Activated B cell treated with CpG ODN at 0.5 μM for 24 hours (primary cell): ENCODE measurements around the gene RHBDL3. TPM values are rescaled to one million over a fixed set of nuclear protein-coding genes. Genes with fewer than 3 reads are reported as not detected.

Experiments
- ATAC-seq: fragments of 200-7000 bp; cut with Tn5 transposase; one replicate; pipeline ENCODE4 v1.10.0; 2021; ENCODE audit warnings: low read depth, mild to moderate bottlenecking, moderate library complexity
- CTCF ChIA-PET: fragments of 350-600 bp; sonication (Branson Sonifier 250); formaldehyde crosslinking; loops from one replicate; lab custom pipeline; 2021; ENCODE audit warnings: antibody characterized with exemption; lab: Charles Lee
- POLR2A ChIA-PET: fragments of 350-600 bp; sonication (Branson Sonifier 250); formaldehyde crosslinking; loops from one replicate; lab custom pipeline; 2021; ENCODE audit warnings: antibody characterized with exemption; lab: Charles Lee
- DNase-seq: peaks from one replicate; pipeline ENCODE4 v3.0.0; 2022
- H3K27ac Mint-ChIP-seq: one replicate; pipeline ENCODE4 v1.8.0; 2020; ENCODE audit warnings: mixed read lengths
- H3K27me3 Mint-ChIP-seq: one replicate; pipeline ENCODE4 v1.8.0; 2021; ENCODE audit warnings: mixed read lengths
- H3K36me3 Mint-ChIP-seq: one replicate; pipeline ENCODE4 v1.8.0; 2021; ENCODE audit warnings: low read depth, mixed read lengths
- H3K4me1 Mint-ChIP-seq: one replicate; pipeline ENCODE4 v1.8.0; 2021; ENCODE audit warnings: mixed read lengths
- H3K4me3 Mint-ChIP-seq: one replicate; pipeline ENCODE4 v1.8.0; 2020; ENCODE audit warnings: mild to moderate bottlenecking, mixed read lengths
- H3K9me3 Mint-ChIP-seq: one replicate; pipeline ENCODE4 v1.8.0; 2020; ENCODE audit warnings: mixed read lengths
- intact Hi-C: fragments of 100-400 bp; cut with micrococcal nuclease; formaldehyde crosslinking; loops from one replicate; pipeline ENCODE4 v1.15.1; 2024
- total RNA-seq: library from RNA; stranded (reverse); gene quantifications from 2 replicates; pipeline ENCODE4 v1.2.3, GENCODE V29; 2022
- TF ChIP-seq, protein P1 (sequence below): fragments of 200-600 bp; IDR thresholded peaks from one replicate; pipeline ENCODE4 v1.8.0; 2022; ENCODE audit warnings: antibody characterized with exemption, mild to moderate bottlenecking

RHBDL3 gene
- total RNA-seq, 1 donor from 2014 or later: 0.20 TPM

DNA sequence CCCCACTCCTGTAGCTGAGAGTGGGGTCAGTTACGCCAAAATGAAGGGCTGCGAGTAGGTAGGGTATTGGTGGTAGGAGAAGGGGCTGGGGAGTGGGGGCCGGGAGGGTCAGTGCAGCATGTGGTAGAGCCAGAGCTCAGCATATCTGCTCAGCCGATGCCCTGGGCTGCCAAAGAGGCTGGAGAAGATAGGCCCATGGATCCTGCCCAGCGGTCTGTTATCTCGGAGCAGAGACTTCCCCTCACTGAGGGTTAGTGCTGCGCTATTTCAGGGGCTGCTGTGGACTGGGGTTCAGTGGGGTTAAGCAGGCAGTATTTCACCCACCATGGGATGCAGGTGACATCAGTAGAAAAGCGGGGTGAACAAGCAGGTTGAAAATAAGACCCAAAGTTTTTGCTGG lies 19.7 kb downstream of the RHBDL3 start:
- Mint-ChIP-seq H3K4me1 (peaks cover 9% of the 10 kb centered on the region), H3K9me3 (no peaks in the 10 kb centered on the region), H3K4me3 (no peak overlapping the region), H3K27ac (no peak overlapping the region), H3K27me3 (peaks cover 31% of the 10 kb centered on the region), H3K36me3 (no peaks in the 10 kb centered on the region)
- TF ChIP-seq, protein P1, sequence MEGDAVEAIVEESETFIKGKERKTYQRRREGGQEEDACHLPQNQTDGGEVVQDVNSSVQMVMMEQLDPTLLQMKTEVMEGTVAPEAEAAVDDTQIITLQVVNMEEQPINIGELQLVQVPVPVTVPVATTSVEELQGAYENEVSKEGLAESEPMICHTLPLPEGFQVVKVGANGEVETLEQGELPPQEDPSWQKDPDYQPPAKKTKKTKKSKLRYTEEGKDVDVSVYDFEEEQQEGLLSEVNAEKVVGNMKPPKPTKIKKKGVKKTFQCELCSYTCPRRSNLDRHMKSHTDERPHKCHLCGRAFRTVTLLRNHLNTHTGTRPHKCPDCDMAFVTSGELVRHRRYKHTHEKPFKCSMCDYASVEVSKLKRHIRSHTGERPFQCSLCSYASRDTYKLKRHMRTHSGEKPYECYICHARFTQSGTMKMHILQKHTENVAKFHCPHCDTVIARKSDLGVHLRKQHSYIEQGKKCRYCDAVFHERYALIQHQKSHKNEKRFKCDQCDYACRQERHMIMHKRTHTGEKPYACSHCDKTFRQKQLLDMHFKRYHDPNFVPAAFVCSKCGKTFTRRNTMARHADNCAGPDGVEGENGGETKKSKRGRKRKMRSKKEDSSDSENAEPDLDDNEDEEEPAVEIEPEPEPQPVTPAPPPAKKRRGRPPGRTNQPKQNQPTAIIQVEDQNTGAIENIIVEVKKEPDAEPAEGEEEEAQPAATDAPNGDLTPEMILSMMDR: no peak
- intact Hi-C loops: no loop called here
- no peak for ATAC-seq
- no peak for DNase-seq
- CTCF ChIA-PET: no interaction called here
- POLR2A ChIA-PET: no interaction called here

DNA sequence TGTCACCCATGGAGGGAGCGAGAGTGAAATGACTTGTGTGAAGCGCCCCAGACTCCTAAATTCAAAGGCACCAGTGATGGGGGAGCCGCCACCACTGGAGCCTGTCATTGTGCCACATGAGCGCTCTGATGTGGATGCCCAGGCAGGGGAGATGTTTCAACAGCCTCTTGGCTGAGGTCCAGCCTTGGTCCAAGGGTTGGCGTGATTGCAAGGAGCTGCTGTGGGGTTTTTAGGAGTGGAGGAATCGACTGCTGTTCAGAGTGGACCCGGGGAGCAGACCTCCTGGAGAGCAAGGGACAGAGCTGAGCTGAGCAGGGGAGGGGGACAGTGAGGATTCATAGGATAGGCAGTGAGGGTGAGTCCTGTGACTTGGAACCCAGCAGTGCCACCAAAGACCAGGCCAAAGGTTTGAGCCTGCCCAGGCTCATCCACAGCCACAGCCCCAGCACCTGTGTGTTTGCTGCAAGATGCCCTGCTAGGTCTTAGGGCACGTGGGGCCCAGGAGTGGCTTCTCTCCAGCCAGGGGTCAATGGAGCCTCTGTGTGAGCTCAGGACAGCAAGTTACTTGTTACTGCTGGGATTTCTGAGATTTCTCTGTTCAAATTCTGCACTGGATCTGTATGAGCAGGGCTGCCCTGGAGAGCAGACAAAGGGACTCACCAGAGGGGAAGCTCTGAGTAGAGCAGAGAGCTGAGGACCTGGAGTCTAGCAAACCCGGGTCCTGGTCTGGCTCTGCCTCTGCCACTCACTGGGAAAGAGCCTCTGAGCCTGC lies 20.3 kb downstream of the RHBDL3 start:
- H3K27me3 Mint-ChIP-seq: peaks cover 31% of the 10 kb centered on the region
- no peak overlapping the region for H3K4me3 Mint-ChIP-seq
- TF ChIP-seq, protein P1: no peak
- no peaks in the 10 kb centered on the region for H3K9me3 Mint-ChIP-seq
- H3K27ac Mint-ChIP-seq: no peak overlapping the region
- peaks cover 9% of the 10 kb centered on the region for H3K4me1 Mint-ChIP-seq
- POLR2A ChIA-PET: no interaction called here
- CTCF ChIA-PET: no interaction called here
- DNase-seq (no peak), ATAC-seq (no peak)
- H3K36me3 Mint-ChIP-seq: no peaks in the 10 kb centered on the region
- intact Hi-C loops: no loop called here

DNA sequence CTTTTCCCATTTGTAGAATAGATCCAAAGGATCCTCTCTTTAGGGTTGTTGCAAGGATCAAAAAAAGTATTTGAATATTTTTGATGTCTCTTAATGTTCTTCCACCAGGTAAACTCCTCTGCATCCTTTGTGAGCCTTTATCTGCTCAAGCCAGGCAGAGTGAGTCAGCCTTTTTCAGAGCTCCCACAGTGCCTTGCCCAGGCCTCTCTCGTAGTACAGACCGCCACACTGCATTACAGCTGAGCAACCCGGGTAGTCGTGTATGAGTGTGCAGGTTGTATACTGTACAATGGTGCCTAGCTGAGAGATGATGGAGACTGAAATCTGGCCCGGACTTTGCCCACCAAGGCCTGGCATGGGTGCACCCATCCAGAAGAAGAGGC lies 20.9 kb downstream of the RHBDL3 start:
- Mint-ChIP-seq H3K9me3 (no peaks in the 10 kb centered on the region), H3K4me3 (no peak overlapping the region), H3K4me1 (peaks cover 9% of the 10 kb centered on the region), H3K36me3 (no peaks in the 10 kb centered on the region), H3K27ac (no peak overlapping the region), H3K27me3 (peaks cover 31% of the 10 kb centered on the region)
- ChIA-PET CTCF (no interaction called here), POLR2A (no interaction called here)
- DNase-seq: no peak
- intact Hi-C loops: no loop called here
- TF ChIP-seq, protein P1: no peak
- ATAC-seq: no peak

DNA sequence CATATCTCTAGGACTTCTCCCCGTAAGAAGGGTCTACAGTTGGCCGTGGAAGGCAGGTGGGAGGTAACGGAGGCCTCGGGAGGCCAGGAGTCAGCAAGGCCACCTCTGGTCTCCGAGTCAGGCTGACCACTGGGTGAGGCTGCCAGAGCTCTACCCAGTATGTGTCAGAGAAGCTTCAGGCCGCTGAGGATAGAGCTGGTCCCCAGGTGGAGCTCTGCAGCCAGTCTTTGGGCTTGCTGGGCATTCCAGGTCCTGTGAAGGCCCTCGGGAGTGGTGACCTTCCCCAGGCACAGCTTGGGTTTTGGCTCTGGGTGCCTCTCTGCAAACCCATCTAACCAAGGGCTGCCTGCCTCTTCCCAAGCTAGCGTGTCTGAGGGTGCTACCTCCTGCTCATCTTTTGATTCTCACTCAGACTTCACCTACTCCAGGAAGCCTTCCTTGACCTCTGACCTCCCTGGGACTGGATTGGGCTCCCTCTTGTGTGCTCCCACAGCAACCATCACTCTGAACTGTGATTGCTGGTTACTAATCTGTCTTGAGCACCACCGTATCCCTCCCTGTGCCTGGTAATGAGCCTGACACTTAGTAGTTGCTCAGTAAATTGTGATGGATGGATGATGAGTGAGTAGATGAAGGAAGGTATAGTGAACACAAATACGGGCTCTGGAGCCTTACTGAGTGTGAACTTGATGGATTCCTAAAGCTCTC lies 22.3 kb downstream of the RHBDL3 start:
- ATAC-seq (no peak), DNase-seq (no peak)
- ChIA-PET POLR2A (no interaction called here), CTCF (interaction anchor here (1.0 kb wide), 1 partner anchor 16 kb away, joined by 3 read pairs; no protein-coding TSS in a partner anchor)
- Mint-ChIP-seq H3K36me3 (no peaks in the 10 kb centered on the region), H3K9me3 (no peaks in the 10 kb centered on the region), H3K27me3 (peaks cover 31% of the 10 kb centered on the region), H3K4me3 (no peak overlapping the region), H3K27ac (no peak overlapping the region), H3K4me1 (peaks cover 18% of the 10 kb centered on the region)
- TF ChIP-seq, protein P1: no peak
- intact Hi-C loops: no loop called here

DNA sequence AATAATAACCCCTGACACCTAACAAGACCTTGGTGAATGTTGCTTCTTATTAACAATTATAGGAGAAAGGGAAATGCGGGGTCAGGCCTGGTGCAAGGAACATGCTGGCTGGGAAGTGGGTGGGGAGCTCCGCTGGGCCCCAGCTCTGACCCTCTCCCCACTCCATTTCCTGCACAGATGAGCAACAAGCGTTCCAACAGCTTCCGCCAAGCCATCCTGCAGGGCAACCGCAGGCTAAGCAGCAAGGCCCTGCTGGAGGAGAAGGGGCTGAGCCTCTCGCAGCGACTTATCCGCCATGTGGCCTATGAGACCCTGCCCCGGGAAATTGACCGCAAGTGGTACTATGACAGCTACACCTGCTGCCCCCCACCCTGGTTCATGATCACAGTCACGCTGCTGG lies 23.0 kb downstream of the RHBDL3 start:
- DNase-seq (no peak), ATAC-seq (no peak)
- intact Hi-C loops: no loop called here
- peaks cover 29% of the 10 kb centered on the region for H3K27me3 Mint-ChIP-seq
- ChIA-PET POLR2A (no interaction called here), CTCF (no interaction called here)
- TF ChIP-seq, protein P1: no peak
- no peaks in the 10 kb centered on the region for H3K9me3 Mint-ChIP-seq
- no peak overlapping the region for H3K4me3 Mint-ChIP-seq
- no peak overlapping the region for H3K27ac Mint-ChIP-seq
- H3K36me3 Mint-ChIP-seq: no peaks in the 10 kb centered on the region
- H3K4me1 Mint-ChIP-seq: peaks cover 18% of the 10 kb centered on the region
